Heart right ventricle (tissue), 16 donors: Measurements from ENCODE around the gene NUP42. TPM values are rescaled to one million over a fixed set of nuclear protein-coding genes. Genes with fewer than 3 reads are reported as not detected.
A peak's percentile ranks its signal among the peaks of the same experiment; 100 is the strongest.

Source experiments
- ATAC-seq, 8 donors: fragments of 200-7000 bp; cut with Tn5 transposase; one replicate each; pipeline ENCODE4 v1.9.1; 2020; ENCODE audit warnings: mild to moderate bottlenecking in 8 of 8, moderate library complexity in 8 of 8, moderate number of reproducible peaks in 1 of 8
- DNase-seq, 2 donors: peaks; one replicate each; pipeline ENCODE4 v3.0.0-alpha.2; 2020
- H3K27ac ChIP-seq, 10 donors: fragments of 200-600 bp; sonication (generic) in 2 of 10; one replicate each; pipeline versions ENCODE4 v1.5.0 to v1.8.0; 2020 to 2022; ENCODE audit warnings: mild to moderate bottlenecking in 3 of 10
- H3K27me3 ChIP-seq, 7 donors: fragments of 200-600 bp; one replicate each; pipeline ENCODE4 v1.8.0; 2021 to 2022; ENCODE audit warnings: mild to moderate bottlenecking in 2 of 7
- H3K36me3 ChIP-seq, 9 donors: fragments of 200-600 bp; sonication (generic) in 1 of 9; one replicate each; pipeline versions ENCODE4 v1.5.0 to v1.8.0; 2020 to 2022; ENCODE audit warnings: mild to moderate bottlenecking in 2 of 9
- H3K4me1 ChIP-seq, 9 donors: fragments of 200-600 bp; sonication (generic) in 1 of 9; one replicate each; pipeline versions ENCODE4 v1.5.0 to v1.8.0; 2020 to 2022; ENCODE audit warnings: mild to moderate bottlenecking in 4 of 9
- H3K4me3 ChIP-seq, 10 donors: fragments of 200-600 bp; sonication (generic) in 2 of 10; one replicate each; pipeline versions ENCODE4 v1.5.0 to v1.8.0; 2020 to 2022; ENCODE audit warnings: mild to moderate bottlenecking in 7 of 10, moderate library complexity in 2 of 10
- H3K9me3 ChIP-seq, 11 donors: fragments of 200-600 bp in 10 of 11; sonication (generic) in 2 of 11; one replicate each; pipeline versions ENCODE4 v1.5.0 to v1.8.0; 2013 to 2022; ENCODE audit warnings: mild to moderate bottlenecking in 2 of 11, control low read depth in 1 of 11, moderate library complexity in 1 of 11
- WGBS, 2 donors: extraction: QIAGEN DNeasy Blood & Tissue Kit; methylation state at CpG; one replicate each; pipeline ENCODE4 v1.1.7; 2013; ENCODE audit warnings: inconsistent platforms in 1 of 2; 5-methylcytosine and 5-hydroxymethylcytosine counted together
- intact Hi-C, 10 donors: fragments of 100-400 bp; cut with DNase I; formaldehyde crosslinking; loops; one replicate each; pipeline versions ENCODE4 v1.11.1 to v1.14.2; 2022
- polyA plus RNA-seq, 2 donors: library from polyadenylated mRNA; stranded (reverse); fragments of 200-250 nt; gene quantifications; one replicate each; pipeline ENCODE4 v1.2.3, GENCODE V29; 2013
- total RNA-seq, 10 donors: library from RNA; stranded (reverse); fragmentation: NEBNext Ultra II Directional in 3 of 10; extraction: Animal tissue kit (Norgen Biotek cat#: 25700) in 3 of 10; gene quantifications; one replicate each; pipeline versions ENCODE4 v1.2.1 to v1.2.4, GENCODE V29; 2021 to 2023
- TF ChIP-seq, protein P1 (sequence below), 9 donors: fragments of 200-600 bp; sonication (generic) in 2 of 9; IDR thresholded peaks; one replicate each; pipeline versions ENCODE4 v1.5.0 to v1.8.0; 2021 to 2022; ENCODE audit warnings: antibody characterized with exemption in 9 of 9, mild to moderate bottlenecking in 5 of 9, moderate library complexity in 1 of 9
- donor health status: Arrhythmogenic right ventricular cardiomyopathy.
- donor health status: ischemic (EF 13 %, LVEDD 7.1; RV severe dilation, severe dysfunction).
- donor health status: healthy with polysubstance abuse.
- donor health status: DM: no; HTN: yes; CAD: no.
- donor health status: DM: no; HTN: no; CAD: no.
- donor health status: ischemic (EF 25% LVEDD 6.9; RV normal size, moderate dysfunction).
- donor health status: ischemic (EF 25% LVEDD 5.7; RV mildly dilated, moderate dysfunction).
- donor health status: healthy.
- donor health status: DM: yes; HTN: yes; CAD: no.
- donor health status: Ischemic cardiomyopathy.
- donor health status: ischemic (EF 35%, LVEDD 5.7; RV mildly dilated, moderate dysfunction).
- donor health status: nonischemic (EF 11% LVEDD 7.7; RV severe dilation, severe dysfunction).
- donor health status: DM: yes; HTN: yes; CAD: no.
- donor health status: PGD.
- donor health status: ischemic (EF 29% LVEDD 5.4; RV normal size, mild dysfunction).
- donor health status: nonischemic (EF 23%, LVEDD 6.1; RV moderate dilation, normal function).

Gene NUP42
- total and polyA plus RNA-seq, 12 donors: 14.7 to 26.1 (median 21.0) TPM

DNA sequence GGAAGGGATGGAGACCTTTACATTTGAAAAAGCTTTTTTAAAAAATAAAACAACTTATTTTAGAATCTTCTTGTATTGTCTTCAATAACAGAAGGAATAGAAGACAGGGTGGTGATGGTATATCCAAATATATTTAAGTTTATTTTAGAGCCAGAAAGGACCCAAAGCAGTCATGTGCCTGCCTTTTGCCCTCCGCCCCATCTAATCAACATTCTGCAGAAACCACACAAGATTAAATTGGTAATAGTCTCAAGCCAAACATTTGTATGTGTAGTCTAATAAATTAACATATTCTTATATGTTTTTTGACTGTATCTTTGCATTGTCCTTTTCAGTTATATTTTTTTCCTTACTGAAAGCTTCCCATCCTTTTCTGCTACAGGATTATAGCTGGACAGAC, 16.5 kb upstream of the NUP42 start:
- Histone ChIP-seq H3K4me3 (no peak overlapping the region), H3K4me1 (peaks cover 0 to 18% (median 4%) of the 10 kb centered on the region in 9 donors), H3K27ac (no peak overlapping the region), H3K27me3 (no peaks in the 10 kb centered on the region), H3K9me3 (no peaks in the 10 kb centered on the region), H3K36me3 (peaks cover 0 to 76% (median 13%) of the 10 kb centered on the region in 9 donors)
- TF ChIP-seq, protein P1, sequence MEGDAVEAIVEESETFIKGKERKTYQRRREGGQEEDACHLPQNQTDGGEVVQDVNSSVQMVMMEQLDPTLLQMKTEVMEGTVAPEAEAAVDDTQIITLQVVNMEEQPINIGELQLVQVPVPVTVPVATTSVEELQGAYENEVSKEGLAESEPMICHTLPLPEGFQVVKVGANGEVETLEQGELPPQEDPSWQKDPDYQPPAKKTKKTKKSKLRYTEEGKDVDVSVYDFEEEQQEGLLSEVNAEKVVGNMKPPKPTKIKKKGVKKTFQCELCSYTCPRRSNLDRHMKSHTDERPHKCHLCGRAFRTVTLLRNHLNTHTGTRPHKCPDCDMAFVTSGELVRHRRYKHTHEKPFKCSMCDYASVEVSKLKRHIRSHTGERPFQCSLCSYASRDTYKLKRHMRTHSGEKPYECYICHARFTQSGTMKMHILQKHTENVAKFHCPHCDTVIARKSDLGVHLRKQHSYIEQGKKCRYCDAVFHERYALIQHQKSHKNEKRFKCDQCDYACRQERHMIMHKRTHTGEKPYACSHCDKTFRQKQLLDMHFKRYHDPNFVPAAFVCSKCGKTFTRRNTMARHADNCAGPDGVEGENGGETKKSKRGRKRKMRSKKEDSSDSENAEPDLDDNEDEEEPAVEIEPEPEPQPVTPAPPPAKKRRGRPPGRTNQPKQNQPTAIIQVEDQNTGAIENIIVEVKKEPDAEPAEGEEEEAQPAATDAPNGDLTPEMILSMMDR (IDR thresholded peaks at IDR 0.05): no peak
- intact Hi-C loops: loop anchor here in 2 of 10 donors (5.0 kb wide), 2 partner anchors 33 to 43 kb away; no protein-coding TSS in a partner anchor
- no peak for ATAC-seq
- no peak for DNase-seq
- WGBS, 2 donors: 96 to 97% methylated on average over 1 of the region's 1 CpG

DNA sequence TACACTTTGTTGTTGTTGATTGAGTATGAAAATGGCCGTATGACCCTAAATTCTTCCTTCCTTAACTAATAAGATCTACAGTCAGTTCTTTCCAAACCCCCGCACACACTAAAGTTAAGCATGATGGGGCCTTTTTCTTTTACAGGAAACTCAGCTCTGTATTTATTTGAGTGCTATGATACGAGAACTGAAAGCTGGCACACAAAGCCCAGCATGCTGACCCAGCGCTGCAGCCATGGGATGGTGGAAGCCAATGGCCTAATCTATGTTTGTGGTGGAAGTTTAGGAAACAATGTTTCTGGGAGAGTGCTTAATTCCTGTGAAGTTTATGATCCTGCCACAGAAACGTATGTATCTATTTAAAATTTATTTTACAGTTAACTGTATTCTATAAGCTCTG, 14.2 kb upstream of the NUP42 start:
- intact Hi-C loops: loop anchor here in 2 of 10 donors (5.0 kb wide), 2 partner anchors 35 to 45 kb away; no protein-coding TSS in a partner anchor
- H3K27ac ChIP-seq: peak overlapping the region in 8 of 10 donors; percentile 14 to 75 (median 62)

DNA sequence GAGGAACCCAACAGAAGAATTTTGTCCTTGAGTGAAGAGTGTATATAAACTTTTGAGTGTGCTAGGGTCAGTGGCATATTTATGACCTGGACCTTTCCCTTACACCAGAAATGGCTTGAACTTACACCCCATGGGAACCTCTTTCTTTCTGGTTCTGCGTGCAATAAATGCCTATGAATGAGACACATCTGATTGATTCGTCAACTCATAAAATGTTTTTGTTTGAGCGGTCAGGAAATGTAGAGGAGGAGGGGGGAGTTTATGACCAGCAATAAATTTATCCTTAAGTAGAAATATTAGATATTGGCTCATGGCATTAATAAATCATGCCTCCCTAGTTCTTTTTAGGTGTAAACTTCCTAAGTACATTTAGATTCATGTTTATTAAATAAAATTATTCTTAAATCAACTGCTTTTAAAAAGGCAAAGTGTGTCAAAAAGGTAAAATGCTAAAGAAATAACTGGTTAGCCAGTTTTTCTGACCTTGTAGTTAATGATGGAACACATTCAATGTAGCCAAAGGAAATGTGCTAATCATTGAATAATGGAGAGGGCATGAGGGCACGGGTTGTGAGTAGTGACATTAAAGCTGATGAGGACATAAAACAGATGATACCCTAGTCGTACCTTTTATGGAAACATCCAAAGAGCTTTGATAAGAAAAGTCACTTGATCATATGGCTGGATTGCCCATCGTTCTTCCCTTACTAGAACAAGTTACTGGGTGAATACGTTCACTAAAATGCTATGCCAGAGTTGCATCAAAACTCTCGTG, 13.6 kb upstream of the NUP42 start:
- TF ChIP-seq, protein P1 (IDR thresholded peaks at IDR 0.05): no peak
- no peaks in the 10 kb centered on the region for H3K9me3 ChIP-seq
- H3K27me3 ChIP-seq: no peaks in the 10 kb centered on the region
- peak overlapping the region in 8 of 10 donors; percentile 31 to 75 (median 66) for H3K27ac ChIP-seq
- H3K36me3 ChIP-seq: peaks cover 0 to 85% (median 13%) of the 10 kb centered on the region in 9 donors
- DNase-seq (no peak), ATAC-seq (peak in 7 of 8 donors; percentile 67 to 90 (median 81))
- peaks cover 0 to 18% (median 0%) of the 10 kb centered on the region in 9 donors for H3K4me1 ChIP-seq
- H3K4me3 ChIP-seq: no peak overlapping the region
- intact Hi-C loops: loop anchor here in 2 of 10 donors (5.0 kb wide), 2 partner anchors 36 to 46 kb away; no protein-coding TSS in a partner anchor
- 55 to 73% methylated on average over 8 of the region's 8 CpGs for WGBS, 2 donors

More for the DNA sequence above, 14.2 kb upstream of the NUP42 start:
- TF ChIP-seq, protein P1 (IDR thresholded peaks at IDR 0.05): no peak
- H3K4me3 ChIP-seq: no peak overlapping the region
- H3K4me1 ChIP-seq: peaks cover 0 to 18% (median 0%) of the 10 kb centered on the region in 9 donors
- no peaks in the 10 kb centered on the region for H3K27me3 ChIP-seq
- DNase-seq (no peak), ATAC-seq (peak in 5 of 8 donors; percentile 31 to 73 (median 55))
- H3K9me3 ChIP-seq: no peaks in the 10 kb centered on the region
- 74 to 83% methylated on average over 5 of the region's 5 CpGs for WGBS, 2 donors
- H3K36me3 ChIP-seq: peaks cover 0 to 79% (median 13%) of the 10 kb centered on the region in 9 donors

DNA sequence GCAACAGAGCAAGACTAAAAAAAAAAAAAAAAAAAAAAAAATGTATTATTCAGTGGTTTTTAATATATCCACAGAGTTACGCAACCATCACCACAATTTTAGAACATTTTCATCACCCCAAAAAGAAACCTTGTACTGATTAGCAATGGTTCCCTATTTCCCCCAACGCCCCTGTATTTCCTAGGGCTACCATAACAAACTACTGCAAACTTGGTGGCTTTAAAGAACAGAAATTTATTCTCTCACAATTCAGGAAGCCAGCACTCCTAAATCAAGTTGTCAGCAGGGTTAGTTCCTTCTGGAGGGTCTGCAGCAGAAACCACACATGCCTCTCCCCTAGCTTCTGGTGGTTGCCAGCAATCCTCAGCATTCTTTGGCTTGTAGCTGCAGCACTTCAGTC, 5.9 kb upstream of the NUP42 start:
- Histone ChIP-seq H3K36me3 (peaks cover 0 to 55% (median 17%) of the 10 kb centered on the region in 9 donors), H3K9me3 (no peaks in the 10 kb centered on the region), H3K4me1 (peaks cover 0 to 4% (median 0%) of the 10 kb centered on the region in 9 donors), H3K27ac (no peak overlapping the region), H3K4me3 (no peak overlapping the region), H3K27me3 (no peaks in the 10 kb centered on the region)
- peak in 1 of 8 donors; percentile 42 for ATAC-seq
- WGBS, 2 donors: 68 to 95% methylated on average over 2 of the region's 2 CpGs
- intact Hi-C loops: loop anchor here in 1 of 10 donors (10.0 kb wide), 1 partner anchor 71 kb away; the partner anchor contains the start of gene KLHL7
- TF ChIP-seq, protein P1 (IDR thresholded peaks at IDR 0.05): no peak
- no peak for DNase-seq
